Amniotic epithelial cell (primary cell): ENCODE results near the gene PCDH9.
A peak's percentile ranks its signal among the peaks of the same experiment; 100 is the strongest.

ENCODE experiments used
- DNase-seq: peaks from one replicate; pipeline ENCODE4 v3.0.0-alpha.2; 2010; ENCODE audit warnings: low read depth

Gene PCDH9

GRCh38 chr13:67036699-67037457 lies 193.3 kb downstream of the PCDH9 start:
- peak; percentile 6 for DNase-seq

GRCh38 chr13:67033170-67033569 lies 197.0 kb downstream of the PCDH9 start:
- DNase-seq = no peak

GRCh38 chr13:67023130-67023876 lies 206.8 kb downstream of the PCDH9 start:
- peak; percentile 94 for DNase-seq

DNA sequence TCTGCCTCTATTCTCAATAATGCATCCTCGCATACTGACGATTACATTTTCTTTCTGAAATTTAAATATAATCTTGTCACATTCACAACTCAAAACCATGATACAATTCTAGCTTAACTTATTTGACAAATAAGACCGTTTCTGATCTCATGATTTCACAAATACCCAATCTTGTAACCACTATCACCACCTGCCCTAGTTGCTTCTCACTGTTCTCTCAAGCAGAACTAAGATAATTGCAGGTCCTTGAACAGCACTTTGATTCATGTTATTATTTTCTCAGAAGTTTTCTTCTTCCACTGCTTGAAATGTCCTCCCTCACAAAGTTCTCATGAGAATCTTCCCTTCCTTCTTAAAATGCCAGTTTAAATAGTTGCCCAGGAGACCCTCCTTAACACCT lies 211.4 kb downstream of the PCDH9 start:
- no peak for DNase-seq

- no peak for DNase-seq
These were observed 212.9 kb downstream of the PCDH9 start for GRCh38 chr13:67017276-67017675.

- no peak for DNase-seq
These were observed 214.0 kb downstream of the PCDH9 start for GRCh38 chr13:67015976-67016600.

DNA sequence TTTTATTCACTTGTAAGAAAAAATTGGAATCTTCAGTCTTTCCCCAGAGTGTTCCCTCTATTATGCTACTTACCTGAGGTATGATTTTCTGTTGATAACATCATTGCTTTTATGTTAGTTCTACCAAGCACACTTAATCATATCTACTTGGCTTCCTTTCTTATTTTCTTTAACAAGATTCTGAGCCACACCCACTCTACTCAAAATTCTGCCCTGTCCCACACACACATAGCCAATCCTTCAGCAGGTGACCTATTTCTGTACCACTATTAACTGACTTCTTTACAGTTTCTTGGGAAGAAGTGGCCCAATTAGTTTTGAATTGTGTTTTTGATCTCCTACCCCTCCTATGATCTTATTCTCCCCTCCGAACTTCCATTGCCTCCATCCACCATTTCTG lies 215.7 kb downstream of the PCDH9 start:
- DNase-seq = no peak

DNA sequence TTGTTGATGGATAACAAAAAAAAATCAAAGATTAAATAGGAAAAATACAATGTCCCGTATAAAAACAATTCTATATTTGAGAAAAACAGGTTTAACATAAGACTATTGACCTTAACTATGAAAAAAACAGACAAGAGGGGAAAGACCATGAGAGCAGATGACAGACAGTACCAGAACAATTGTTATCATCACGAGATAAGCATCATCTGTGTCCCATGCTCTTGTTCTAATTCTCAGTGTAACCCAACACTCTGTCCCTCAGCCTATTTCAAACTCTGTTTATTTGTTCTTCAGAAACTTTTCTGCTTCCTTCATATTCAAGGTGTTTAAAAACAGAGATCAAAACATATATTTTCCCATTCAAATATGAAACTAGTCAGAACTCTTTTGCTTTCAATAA lies 216.4 kb downstream of the PCDH9 start:
- DNase-seq = no peak

DNA sequence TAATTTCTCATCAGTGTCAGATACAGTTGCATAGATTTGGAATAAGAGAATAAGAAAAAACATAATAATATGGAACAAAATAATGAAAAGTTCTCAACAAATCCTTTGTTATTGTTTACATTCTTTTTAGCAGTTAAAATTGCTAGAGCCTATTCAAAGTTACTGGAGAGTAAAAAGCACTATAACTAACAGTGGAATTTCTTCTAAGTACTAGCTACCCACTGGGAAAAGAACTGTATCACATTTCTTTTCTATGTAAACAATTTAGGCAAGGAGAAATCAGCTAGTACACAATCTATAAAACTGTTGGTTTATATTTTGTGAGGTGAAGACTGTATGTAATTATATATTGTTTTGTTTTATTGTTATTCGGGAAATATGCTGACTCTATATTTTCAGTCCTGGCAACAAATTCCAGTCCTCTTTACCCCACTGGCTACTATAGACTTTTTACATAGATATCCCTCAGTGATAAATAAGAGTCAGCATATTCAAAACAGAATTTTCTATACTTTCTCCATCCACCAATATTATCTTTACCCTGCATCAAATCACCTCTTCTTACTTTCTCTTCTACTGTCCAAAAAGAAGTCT lies 222.0 kb downstream of the PCDH9 start:
- no peak for DNase-seq

- DNase-seq = no peak
These were observed 225.6 kb downstream of the PCDH9 start for GRCh38 chr13:67004511-67004910.

DNA sequence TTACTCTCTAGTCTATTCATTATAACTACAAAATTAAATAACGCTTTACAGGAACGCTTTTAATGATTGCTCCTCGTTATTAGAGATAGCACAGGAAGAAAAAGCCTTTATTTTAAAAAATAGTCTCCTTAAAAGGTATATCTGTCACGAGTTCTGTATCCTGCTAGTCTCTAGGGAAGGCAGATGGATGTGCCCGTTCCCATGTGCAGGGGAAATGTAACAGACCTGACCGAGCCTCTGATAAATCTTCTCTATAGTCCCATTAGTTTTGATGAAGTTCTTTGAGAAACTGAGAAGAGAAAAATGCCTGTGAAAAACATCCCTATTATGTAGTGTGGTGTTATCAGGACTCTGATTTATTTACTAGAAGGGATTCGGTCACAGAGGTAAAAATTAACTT lies 226.4 kb downstream of the PCDH9 start:
- DNase-seq = no peak

DNA sequence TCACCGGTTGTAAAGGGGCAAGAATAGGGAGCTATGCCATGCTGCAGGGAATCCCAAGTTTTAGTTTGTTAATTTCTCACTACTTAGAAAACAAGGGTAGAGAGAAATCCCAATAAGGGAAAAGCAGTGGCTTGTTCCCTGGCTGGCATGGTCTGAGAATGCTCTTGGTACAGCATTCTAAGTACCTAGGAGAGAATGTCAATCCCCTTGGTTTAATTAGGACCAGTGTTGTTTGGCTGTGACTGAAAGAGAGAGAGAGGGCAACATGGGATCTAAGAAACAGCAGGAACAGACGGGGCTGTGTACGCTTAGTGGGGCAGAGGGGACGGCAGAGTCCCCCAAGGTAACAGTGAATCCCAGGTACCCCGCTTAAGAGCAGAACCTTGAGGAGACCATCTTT lies 228.8 kb downstream of the PCDH9 start:
- no peak for DNase-seq

DNA sequence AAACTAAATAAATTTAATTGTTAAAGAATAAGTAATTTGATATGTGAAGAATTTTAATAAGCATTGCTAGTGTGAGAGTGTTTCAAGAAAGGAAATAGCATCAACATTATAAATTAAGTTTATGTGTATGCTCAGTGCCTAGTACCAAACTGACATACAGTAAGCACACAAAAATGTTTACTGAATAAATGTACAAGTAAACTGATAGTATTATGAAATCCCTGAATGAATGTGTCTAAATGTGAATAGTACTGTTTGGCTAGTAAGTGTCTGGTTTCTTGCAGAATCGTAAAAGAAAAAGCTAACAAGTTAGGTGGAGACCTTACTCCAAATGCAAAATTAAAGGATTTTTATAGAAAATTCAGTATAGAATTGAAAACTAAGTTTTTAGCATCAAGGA lies 233.6 kb downstream of the PCDH9 start:
- DNase-seq = peak; percentile 73

GRCh38 chr13:66995203-66995611 lies 234.9 kb downstream of the PCDH9 start:
- DNase-seq = no peak

- no peak for DNase-seq
These were observed 235.5 kb downstream of the PCDH9 start for GRCh38 chr13:66994517-66995202.

GRCh38 chr13:66994097-66994496 lies 236.0 kb downstream of the PCDH9 start:
- peak; percentile 74 for DNase-seq

DNA sequence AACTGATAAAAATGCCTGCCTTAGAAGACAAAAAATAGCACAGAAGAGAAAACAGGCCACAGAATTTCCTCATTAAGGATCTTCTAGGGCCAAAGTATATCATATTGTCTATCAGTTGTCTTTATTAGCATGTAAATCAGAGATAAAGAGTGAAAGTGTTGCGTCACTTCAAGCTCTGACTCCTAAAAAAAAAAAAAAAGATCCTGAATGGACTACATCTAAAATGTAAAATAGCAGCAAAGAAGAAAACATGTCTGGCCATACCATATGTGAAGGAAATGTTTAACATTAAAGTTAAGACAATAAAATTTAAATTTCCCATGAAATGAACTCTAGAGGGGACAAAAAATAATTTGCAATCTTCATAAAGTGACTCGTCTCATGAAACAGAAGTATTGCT lies 237.4 kb downstream of the PCDH9 start:
- DNase-seq = peak; percentile 21

DNA sequence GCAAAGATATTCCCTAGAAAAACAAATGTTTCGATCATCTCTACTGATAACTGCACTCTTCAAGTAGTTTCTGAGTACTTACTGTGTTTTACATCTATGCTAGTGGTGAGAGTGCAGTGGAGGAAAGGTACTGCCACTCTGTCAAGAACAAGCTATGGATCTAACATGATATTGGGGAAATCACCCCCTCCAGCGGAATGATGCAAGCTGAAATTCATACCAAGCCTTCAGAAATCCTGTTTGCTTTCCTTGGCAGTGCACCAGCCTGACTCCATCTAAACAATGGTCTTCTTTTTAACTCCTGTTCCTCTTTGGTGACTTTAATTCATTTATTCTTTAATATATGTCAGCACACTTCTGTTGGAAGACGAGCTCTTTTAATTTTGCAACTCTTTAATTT lies 238.0 kb downstream of the PCDH9 start:
- no peak for DNase-seq

DNA sequence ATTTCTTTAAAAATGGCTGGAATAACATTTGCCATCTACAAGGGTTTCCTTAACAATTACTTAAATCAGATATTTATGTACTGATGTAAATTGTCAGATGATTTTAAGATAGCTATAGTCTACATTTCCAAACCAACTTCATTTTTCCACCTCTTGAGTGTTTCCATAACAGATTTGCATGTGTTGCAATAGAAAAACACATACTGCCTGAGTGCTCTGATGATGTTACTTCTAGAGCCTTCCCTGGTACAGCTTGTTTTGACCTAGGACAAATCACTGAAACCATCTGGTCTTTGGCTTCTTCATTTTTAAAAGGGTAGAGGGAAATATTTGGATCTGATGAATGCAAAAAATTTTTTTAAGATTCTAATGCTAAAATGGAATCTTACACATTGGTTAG lies 245.9 kb downstream of the PCDH9 start:
- no peak for DNase-seq

DNA sequence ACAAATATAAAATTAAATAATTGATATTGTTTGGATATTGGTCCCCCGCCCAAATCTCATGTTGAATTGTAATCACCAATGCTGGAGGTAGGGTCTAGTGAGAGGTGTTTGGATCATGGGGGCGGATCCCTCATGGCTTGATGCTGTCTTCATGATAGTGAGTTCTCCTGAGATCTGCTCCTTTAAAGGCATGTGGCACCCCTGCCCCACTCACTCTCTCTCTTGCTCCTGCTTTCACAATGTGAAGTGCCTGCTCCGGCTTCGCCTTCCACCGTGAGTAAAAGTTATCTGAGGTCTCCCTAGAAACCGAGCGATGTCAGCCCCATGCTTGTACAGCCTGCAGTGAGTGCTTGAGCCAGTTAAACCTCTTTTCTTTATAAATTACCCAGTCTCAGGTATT lies 248.2 kb downstream of the PCDH9 start:
- no peak for DNase-seq

DNA sequence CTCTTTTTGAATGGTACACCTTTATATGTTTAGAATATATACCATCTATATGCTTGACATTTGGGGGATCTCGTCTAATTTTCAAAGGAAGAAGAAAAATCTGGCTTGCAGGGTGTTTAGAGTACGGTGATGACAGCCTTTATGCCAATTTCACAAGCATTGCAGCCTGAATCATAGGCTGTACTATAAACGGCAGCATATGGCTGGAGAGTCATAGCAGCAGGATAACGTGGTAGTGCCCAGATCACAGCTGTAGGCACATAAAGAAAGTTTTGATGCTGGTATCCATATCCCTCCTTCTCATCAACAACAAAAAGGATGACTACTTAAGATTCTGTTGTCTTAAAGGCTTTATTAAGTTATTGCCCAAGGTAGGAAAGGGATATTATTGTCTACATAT lies 253.0 kb downstream of the PCDH9 start:
- DNase-seq = no peak

- no peak for DNase-seq
These were observed 255.2 kb downstream of the PCDH9 start for GRCh38 chr13:66974889-66975288.
